Measurements from ENCODE around the gene KLHDC1. TPM values are rescaled to one million over a fixed set of nuclear protein-coding genes. Genes with fewer than 3 reads are reported as not detected.
A peak's percentile ranks its signal among the peaks of the same experiment; 100 is the strongest.
"Not testable (repeated sequence)": the region's sequence is repeated elsewhere in the genome, so short reads cannot be mapped to it uniquely, and the experiment has no call there.

Gene KLHDC1
- total and polyA plus RNA-seq, 10 donors = 3.1 to 12.8 (median 8.7) TPM

GRCh38 chr14:49691031-49691430, 1.9 kb upstream of the KLHDC1 start:
- no peak for DNase-seq
- H3K27me3 ChIP-seq (replicated peaks in 1 of 7) = no peaks in the 10 kb centered on the region
- WGBS, 5 donors = 68 to 82% (median 75%) methylated on average over 4 of the region's 4 CpGs
- intact Hi-C loops (cut with DNase I; ENCODE audit: low total_unique reads) = loop anchor here (10.0 kb wide), 1 partner anchor 74 kb away; the partner anchor contains the start of gene KLHDC2
- H3K27ac ChIP-seq = peak overlapping the region in 3 of 8 donors; percentile 10 to 95 (median 20)
- no peaks in the 10 kb centered on the region for H3K36me3 ChIP-seq
- peaks cover 6 to 56% (median 31%) of the 10 kb centered on the region in 6 donors for H3K4me1 ChIP-seq
- TF ChIP-seq POLR2A (IDR thresholded peaks at IDR 0.05) (no peak), POLR2AphosphoS5 (IDR thresholded peaks at IDR 0.05) (no peak), CTCF (IDR thresholded peaks at IDR 0.05 in 8 of 11, conservative IDR thresholded peaks at IDR 0.05 in 3 of 11) (no peak)
- H3K4me3 ChIP-seq = no peak overlapping the region
- H3K9me3 ChIP-seq = no peaks in the 10 kb centered on the region

GRCh38 chr14:49692193-49692757, 645 bp upstream of the KLHDC1 start:
- H3K36me3 ChIP-seq = no peaks in the 10 kb centered on the region
- H3K27me3 ChIP-seq (replicated peaks in 1 of 7) = no peaks in the 10 kb centered on the region
- no peak for TF ChIP-seq CTCF (IDR thresholded peaks at IDR 0.05 in 8 of 11, conservative IDR thresholded peaks at IDR 0.05 in 3 of 11)
- TF ChIP-seq POLR2A (IDR thresholded peaks at IDR 0.05) = no peak
- TF ChIP-seq POLR2AphosphoS5 (IDR thresholded peaks at IDR 0.05) = no peak
- no peaks in the 10 kb centered on the region for H3K9me3 ChIP-seq
- WGBS, 5 donors = 60 to 68% (median 64%) methylated on average over 6 of the region's 6 CpGs
- DNase-seq = no peak
- peak overlapping the region; percentile 45 to 92 (median 68) for H3K4me3 ChIP-seq
- peak overlapping the region; percentile 90 to 97 (median 94) for H3K27ac ChIP-seq
- intact Hi-C loops (cut with DNase I; ENCODE audit: low total_unique reads) = loop anchor here (10.0 kb wide), 1 partner anchor 73 kb away; the partner anchor contains the start of gene KLHDC2
- H3K4me1 ChIP-seq = peaks cover 6 to 53% (median 27%) of the 10 kb centered on the region in 6 donors

GRCh38 chr14:49693735-49694124, 810 bp downstream of the KLHDC1 start:
- DNase-seq = not testable (repeated sequence)
- intact Hi-C loops (cut with DNase I; ENCODE audit: low total_unique reads) = loop anchor here (10.0 kb wide), 1 partner anchor 71 kb away; the partner anchor contains the start of gene KLHDC2

GRCh38 chr14:49702725-49703124, 9.8 kb downstream of the KLHDC1 start:
- DNase-seq = no peak
- H3K9me3 ChIP-seq = no peaks in the 10 kb centered on the region
- intact Hi-C loops (cut with DNase I; ENCODE audit: low total_unique reads) = no loop called here
- TF ChIP-seq POLR2A (IDR thresholded peaks at IDR 0.05) (no peak), CTCF (IDR thresholded peaks at IDR 0.05 in 8 of 11, conservative IDR thresholded peaks at IDR 0.05 in 3 of 11) (no peak), POLR2AphosphoS5 (IDR thresholded peaks at IDR 0.05) (no peak)
- H3K36me3 ChIP-seq = peaks cover 0 to 17% (median 9%) of the 10 kb centered on the region in 6 donors
- H3K27ac ChIP-seq = no peak overlapping the region
- WGBS, 5 donors = 70 to 80% (median 75%) methylated on average over 4 of the region's 4 CpGs
- peaks cover 0 to 4% (median 0%) of the 10 kb centered on the region in 6 donors for H3K4me1 ChIP-seq
- H3K27me3 ChIP-seq (replicated peaks in 1 of 7) = no peaks in the 10 kb centered on the region
- no peak overlapping the region for H3K4me3 ChIP-seq

More at GRCh38 chr14:49693735-49694124, 810 bp downstream of the KLHDC1 start:
- H3K36me3 ChIP-seq; H3K27me3 ChIP-seq (replicated peaks in 1 of 7); H3K9me3 ChIP-seq: not testable (repeated sequence)
- 14 to 31% (median 19%) methylated on average over 11 to 13 of the region's 13 CpGs for WGBS, 5 donors
- H3K4me3 ChIP-seq = peak overlapping the region; percentile 45 to 92 (median 68)
- H3K27ac ChIP-seq = peak overlapping the region; percentile 90 to 97 (median 94)
- peaks cover 4 to 42% (median 20%) of the 10 kb centered on the region in 6 donors for H3K4me1 ChIP-seq
